Endometrium (tissue), 2 donors: ENCODE data around the gene NAP1L3.

ENCODE experiments used
- FAIRE-seq: peaks from 2 replicates; lab custom pipeline; 2012; peaks lifted over from hg19 to GRCh38; lab: Jason Lieb, UNC
- donor health status: control.
- donor health status: control.

Gene NAP1L3

GRCh38 chrX:93673056-93673868 is at the start of gene NAP1L3:
Gene NAP1L3 (minus strand): TSS chrX:93673578. CDS start chrX:93673304, 274 bp downstream.
- no peak for FAIRE-seq

DNA sequence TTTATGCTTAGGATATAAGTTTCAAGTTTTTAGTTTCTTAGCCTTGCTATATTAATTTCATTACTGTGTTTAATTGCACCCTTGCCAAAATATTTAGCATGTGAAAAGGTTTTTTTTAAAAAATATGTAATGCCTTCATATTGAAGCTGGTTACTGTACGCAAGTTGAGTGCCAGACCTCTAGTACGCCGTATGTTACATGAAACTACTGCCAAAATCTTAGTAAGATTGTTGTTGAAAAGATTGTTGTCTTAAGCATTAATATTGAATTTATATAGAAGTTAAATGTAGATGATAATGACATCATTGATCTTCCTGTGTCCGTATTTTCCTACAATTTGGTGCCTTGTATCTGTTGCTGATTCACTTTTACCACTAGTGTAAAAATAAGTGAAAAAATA is 37.7 kb upstream of the NAP1L3 start:
- no peak for FAIRE-seq

GRCh38 chrX:93703701-93704100 is 30.3 kb upstream of the NAP1L3 start:
- no peak for FAIRE-seq

DNA sequence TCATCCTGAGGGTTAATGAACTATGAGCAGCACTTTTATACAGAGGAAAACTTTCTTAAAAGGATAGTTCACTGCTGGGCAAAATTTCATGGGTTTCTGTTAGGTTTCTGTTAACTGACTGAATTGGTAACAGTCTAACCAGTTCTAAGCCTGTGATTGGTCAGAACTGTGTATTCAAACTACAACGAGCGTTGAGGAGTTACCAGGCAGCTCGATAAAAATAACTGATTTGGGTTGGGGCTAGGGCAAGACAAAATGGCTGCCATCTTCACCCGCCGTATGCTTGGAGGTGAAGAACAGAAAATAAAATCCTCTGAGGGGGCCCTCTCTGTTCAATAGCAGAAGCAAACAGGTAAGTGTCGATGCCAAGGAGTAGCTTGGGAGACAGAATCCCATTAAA is 22.6 kb upstream of the NAP1L3 start:
- no peak for FAIRE-seq

DNA sequence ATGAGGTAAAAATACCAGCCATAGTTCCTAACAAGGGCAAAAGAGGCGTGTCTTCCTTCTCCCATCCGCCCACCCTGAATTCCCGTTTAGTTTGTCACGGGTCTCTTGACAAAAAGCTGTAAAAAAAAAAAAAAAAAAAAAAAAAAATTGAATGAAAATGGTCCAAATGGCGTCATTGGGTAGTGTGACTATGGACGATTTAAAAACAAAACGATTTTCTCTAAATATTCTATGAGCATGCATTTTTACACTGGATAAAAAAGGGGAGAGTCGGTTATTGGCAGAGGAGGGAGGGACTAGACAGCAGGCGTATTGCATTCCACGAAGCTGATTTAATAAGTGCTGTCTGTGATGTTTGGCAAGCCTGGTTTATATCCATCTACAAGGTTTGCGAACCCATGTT is 492 bp upstream of the NAP1L3 start, which contains the start of gene FAM133A:
Gene FAM133A, plus strand, starts transcription at position 338 of the 403 bp plus-strand sequence. CDS start 35,214 bp downstream, outside the sequence.
- no peak for FAIRE-seq

- FAIRE-seq: no peak
These were observed 12.8 kb downstream of the NAP1L3 start for GRCh38 chrX:93660575-93660974.

- no peak for FAIRE-seq
These were observed 24.0 kb downstream of the NAP1L3 start for GRCh38 chrX:93649381-93649780.

- no peak for FAIRE-seq
These were observed 35.8 kb downstream of the NAP1L3 start for GRCh38 chrX:93637591-93637990.
